Skeletal muscle satellite cell (primary cell): ENCODE results near the gene MREG. TPM values are rescaled to one million over a fixed set of nuclear protein-coding genes. Genes with fewer than 3 reads are reported as not detected.

Source experiments
- H3K27me3 ChIP-seq: 2 replicates; pipeline ENCODE4 v1.7.0; 2013; ENCODE audit warnings: low read length; ENCODE audit not compliant: control insufficient read depth, insufficient read depth
- H3K36me3 ChIP-seq: 2 replicates; pipeline ENCODE4 v1.7.0; 2013; ENCODE audit warnings: mild to moderate bottlenecking, control low read depth, low read length; ENCODE audit not compliant: insufficient read depth
- H3K4me1 ChIP-seq: 2 replicates; pipeline ENCODE4 v1.7.0; 2013; ENCODE audit warnings: low read length; ENCODE audit not compliant: control insufficient read depth, insufficient read depth
- H3K4me2 ChIP-seq: 2 replicates; pipeline ENCODE4 v1.7.0; 2013; ENCODE audit warnings: mild to moderate bottlenecking, low read length
- H3K4me3 ChIP-seq: 2 replicates; pipeline ENCODE4 v1.7.0; 2013; ENCODE audit warnings: low read length
- H3K9ac ChIP-seq: 2 replicates; pipeline ENCODE4 v1.7.0; 2013; ENCODE audit warnings: mild to moderate bottlenecking, low read depth, low read length, moderate library complexity
- H3K9me3 ChIP-seq: replicated peaks from 2 replicates; pipeline ENCODE4 v1.7.0; 2013; ENCODE audit warnings: mild to moderate bottlenecking, control low read depth, low read length
- total RNA-seq: library from RNA; depleted of rRNA; stranded (reverse); fragments of >200 nt; gene quantifications from 2 replicates; pipeline ENCODE4 v1.2.3, GENCODE V29; 2012; rRNA removed

MREG gene, protein sequence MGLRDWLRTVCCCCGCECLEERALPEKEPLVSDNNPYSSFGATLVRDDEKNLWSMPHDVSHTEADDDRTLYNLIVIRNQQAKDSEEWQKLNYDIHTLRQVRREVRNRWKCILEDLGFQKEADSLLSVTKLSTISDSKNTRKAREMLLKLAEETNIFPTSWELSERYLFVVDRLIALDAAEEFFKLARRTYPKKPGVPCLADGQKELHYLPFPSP
- total RNA-seq = 2.4 and 3.5 TPM in 2 replicates

DNA sequence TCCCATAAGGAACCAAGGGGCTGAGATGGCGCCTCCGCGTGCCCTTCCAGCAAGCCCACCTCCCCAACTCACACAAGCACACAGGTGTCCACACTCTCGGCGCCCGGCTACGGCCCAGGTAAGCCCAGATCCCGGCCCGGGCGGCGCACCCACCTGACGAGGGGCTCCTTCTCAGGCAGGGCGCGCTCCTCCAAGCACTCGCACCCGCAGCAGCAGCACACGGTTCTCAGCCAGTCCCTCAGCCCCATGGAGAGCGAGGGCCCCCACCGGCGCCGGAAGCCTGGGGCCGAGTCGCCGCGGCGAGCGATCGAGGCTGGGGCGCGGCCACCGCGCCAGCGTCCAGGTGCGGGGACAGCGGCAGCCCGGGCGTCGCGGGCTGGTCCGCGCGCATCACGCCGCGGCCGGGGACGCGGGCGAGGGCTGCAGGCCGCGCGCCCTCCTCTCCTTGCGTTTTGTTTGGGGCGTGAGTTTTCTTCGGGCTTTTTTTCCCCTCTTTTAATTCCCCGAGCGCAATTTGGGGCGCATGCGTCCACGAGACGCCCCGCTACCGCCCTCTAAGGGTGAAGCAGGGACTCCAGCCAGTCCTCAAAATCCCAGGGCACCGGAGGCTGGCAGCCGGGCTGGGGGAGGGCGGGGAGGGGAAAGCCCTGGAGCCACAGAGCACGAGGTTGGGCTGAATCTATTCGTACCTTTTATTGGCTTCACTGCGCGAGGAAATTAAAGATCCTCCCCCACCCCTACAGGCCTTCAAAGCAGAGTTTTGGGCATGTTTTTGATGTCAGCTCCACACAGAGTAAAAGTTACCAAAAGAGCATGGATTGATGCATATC lies at the start of gene MREG:
TSS of gene MREG (minus strand) at position 472 of the 830 bp plus-strand sequence. CDS start at position 248, 224 bp downstream.
- peaks cover 21% of the 10 kb centered on the region for H3K4me1 ChIP-seq
- no peaks in the 10 kb centered on the region for H3K36me3 ChIP-seq
- no peaks in the 10 kb centered on the region for H3K9me3 ChIP-seq
- peak within 1 kb of the TSS; percentile 76 for H3K9ac ChIP-seq
- H3K4me3 ChIP-seq = peak within 1 kb of the TSS; percentile 89
- no peaks in the 10 kb centered on the region for H3K27me3 ChIP-seq
- H3K4me2 ChIP-seq = peak within 1 kb of the TSS; percentile 97

DNA sequence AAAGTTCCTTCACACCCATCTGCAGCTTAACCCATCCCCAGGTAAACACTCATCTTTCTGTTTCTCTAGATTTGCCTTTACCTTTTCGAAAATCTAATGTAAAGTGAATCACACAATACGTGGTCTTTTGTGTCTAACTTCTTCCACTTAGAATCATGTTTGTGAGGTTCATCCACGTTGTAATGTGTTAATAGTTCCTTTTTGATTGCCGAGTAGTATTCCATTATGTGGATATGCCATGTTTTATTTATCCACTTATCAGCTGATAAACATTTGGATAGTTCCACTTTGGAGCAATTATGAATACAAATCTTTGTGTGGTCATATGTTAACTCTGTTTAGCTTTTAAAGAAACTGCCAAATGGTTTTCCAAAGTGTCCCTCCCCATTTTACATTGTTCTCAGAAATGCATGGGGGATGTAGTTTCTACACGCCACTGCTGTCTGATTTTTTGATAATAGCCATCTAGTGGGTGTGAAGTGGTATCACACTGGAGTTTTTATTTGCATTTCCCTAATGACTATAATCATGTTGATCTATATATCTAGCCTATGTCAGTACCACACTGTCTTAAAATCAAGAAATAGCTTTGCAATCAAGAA lies 46.0 kb upstream of the MREG start:
- H3K36me3 ChIP-seq = no peaks in the 10 kb centered on the region
- H3K9me3 ChIP-seq = no peaks in the 10 kb centered on the region
- no peaks in the 10 kb centered on the region for H3K27me3 ChIP-seq
- no peak overlapping the region for H3K4me2 ChIP-seq
- H3K4me1 ChIP-seq = peaks cover 9% of the 10 kb centered on the region
- H3K4me3 ChIP-seq = no peak overlapping the region
- H3K9ac ChIP-seq = no peak overlapping the region

DNA sequence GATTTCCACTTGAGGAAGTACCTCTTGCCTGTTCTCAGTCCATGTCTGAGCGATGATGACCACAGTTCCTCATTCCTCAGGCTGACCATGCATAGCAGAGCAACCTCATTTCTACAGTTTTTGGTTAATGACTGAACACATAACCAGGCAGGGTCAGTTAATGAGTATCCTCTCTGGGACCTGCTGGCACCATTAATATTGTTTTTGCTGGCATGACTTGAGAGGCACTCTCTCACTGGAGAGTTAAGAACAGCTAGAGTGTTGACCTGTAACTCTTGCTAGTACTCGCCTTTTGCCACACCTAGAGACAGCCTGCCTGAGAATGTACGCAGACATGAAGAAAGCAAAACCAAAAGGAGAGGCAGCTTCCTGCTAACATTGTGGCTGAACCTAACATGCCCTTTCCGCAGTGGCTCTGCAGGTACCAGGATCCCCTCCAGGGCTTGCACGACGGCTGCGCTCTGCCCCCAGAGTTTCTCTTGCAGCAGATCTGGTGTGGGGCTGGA lies 44.4 kb upstream of the MREG start:
- no peak overlapping the region for H3K4me3 ChIP-seq

DNA sequence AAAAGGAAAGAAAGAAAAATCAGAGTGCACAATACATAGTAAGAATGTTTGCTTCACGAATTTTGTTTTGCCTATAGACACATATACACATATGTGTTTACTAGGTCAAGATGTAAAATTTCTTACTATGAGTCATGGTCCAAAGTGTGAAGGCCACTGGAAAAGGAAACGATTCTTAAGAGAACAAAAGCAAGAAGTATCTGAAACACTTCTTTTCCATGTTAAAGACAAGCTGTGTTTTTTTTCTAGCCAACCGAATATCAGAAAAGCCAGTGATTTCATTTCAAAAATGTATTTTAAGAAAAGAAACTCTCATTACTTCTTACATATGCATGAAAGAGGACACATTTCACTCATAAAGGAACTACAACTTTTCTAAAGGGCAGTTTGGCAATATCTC lies 43.4 kb upstream of the MREG start:
- Histone ChIP-seq H3K9ac (no peak overlapping the region), H3K27me3 (no peaks in the 10 kb centered on the region), H3K4me1 (peaks cover 9% of the 10 kb centered on the region), H3K4me3 (no peak overlapping the region), H3K4me2 (no peak overlapping the region), H3K36me3 (no peaks in the 10 kb centered on the region), H3K9me3 (no peaks in the 10 kb centered on the region)

More for the DNA sequence above, 44.4 kb upstream of the MREG start:
- peak overlapping the region; percentile 38 for H3K4me2 ChIP-seq
- peaks cover 9% of the 10 kb centered on the region for H3K4me1 ChIP-seq
- H3K9me3 ChIP-seq = no peaks in the 10 kb centered on the region
- no peaks in the 10 kb centered on the region for H3K27me3 ChIP-seq
- no peak overlapping the region for H3K9ac ChIP-seq
- H3K36me3 ChIP-seq = no peaks in the 10 kb centered on the region

DNA sequence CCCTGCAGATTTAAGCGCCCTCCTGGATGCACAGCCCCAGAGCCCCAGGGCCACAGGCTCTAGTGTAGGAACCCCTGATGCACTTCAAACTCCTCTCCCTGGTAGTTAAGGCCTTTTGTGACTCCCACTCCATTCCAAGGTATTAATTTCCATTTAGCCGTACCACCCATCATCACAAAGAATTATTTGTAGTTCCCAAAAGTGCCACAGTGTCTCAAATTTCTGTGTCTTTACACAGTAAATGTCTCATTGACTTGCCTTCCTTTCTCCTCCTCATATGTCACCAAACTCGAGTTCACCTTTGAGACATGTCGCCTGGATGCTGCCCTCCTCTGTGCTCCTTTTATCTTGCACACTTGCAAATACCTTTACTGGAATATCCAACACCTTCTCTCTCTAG lies 42.3 kb upstream of the MREG start:
- Histone ChIP-seq H3K27me3 (no peaks in the 10 kb centered on the region), H3K9ac (no peak overlapping the region), H3K9me3 (no peaks in the 10 kb centered on the region), H3K4me2 (no peak overlapping the region), H3K36me3 (no peaks in the 10 kb centered on the region), H3K4me1 (peaks cover 9% of the 10 kb centered on the region), H3K4me3 (no peak overlapping the region)

DNA sequence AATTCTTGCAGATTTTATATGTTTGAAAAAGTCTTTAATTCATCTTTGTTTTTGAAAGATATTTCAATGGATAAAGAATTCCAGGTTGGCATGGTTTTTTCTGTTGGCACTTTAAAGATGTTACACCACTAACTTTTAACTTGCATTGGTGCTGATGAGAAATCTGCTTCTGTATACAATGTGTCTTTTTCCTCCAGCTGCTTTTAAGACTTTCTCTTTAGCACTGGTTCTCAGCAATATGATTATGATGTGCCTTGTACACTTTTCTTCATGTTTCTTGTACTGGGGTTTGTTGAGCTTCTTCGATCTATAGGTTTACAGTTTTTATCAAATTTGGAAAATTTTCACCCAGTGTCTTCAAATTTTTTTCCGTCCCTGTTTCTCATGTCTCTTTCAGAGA lies 39.1 kb upstream of the MREG start:
- no peaks in the 10 kb centered on the region for H3K36me3 ChIP-seq
- no peak overlapping the region for H3K4me2 ChIP-seq
- no peak overlapping the region for H3K9ac ChIP-seq
- H3K4me1 ChIP-seq = peaks cover under 1% of the 10 kb centered on the region
- no peaks in the 10 kb centered on the region for H3K27me3 ChIP-seq
- H3K4me3 ChIP-seq = no peak overlapping the region
- no peaks in the 10 kb centered on the region for H3K9me3 ChIP-seq

DNA sequence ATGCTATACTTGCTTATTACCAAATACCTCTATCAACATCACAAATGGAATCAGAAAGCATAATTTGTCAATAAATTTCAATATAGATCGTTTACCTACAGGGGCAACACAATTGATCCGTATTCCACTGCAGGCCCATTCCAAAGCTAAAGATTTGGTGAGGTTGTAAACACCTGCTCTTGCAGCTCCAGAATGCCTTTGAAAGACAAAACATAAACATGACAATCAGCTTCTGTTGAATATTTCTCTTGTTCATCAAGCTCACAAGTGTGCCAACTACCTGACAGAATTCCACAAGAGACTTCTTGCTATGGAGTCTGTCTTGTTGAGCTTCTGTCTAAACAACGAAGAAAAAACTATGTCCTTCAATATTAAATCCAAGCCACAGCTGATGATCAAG lies 38.0 kb upstream of the MREG start:
- no peak overlapping the region for H3K4me2 ChIP-seq
- no peaks in the 10 kb centered on the region for H3K27me3 ChIP-seq
- no peaks in the 10 kb centered on the region for H3K36me3 ChIP-seq
- no peaks in the 10 kb centered on the region for H3K4me1 ChIP-seq
- H3K9me3 ChIP-seq = no peaks in the 10 kb centered on the region
- no peak overlapping the region for H3K9ac ChIP-seq
- no peak overlapping the region for H3K4me3 ChIP-seq

DNA sequence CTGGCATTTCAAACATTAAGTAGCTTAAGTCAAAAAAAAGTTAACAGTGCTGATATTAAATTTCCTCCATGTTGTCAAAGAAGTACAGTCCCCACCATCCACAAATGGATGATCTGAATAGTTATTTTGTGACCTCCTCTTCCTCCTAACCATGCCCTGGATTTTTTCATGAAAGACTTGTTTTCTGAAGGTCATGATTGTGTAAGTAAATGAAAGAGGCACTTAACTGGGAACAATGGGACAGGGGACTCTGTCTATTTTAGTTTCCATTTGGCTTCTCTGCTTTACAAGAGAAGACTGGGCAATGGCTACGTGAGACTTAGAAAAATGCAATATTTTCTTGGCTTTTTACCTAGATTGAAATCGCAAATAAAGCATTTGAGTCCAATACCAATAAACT lies 36.1 kb upstream of the MREG start:
- Histone ChIP-seq H3K27me3 (no peaks in the 10 kb centered on the region), H3K36me3 (no peaks in the 10 kb centered on the region)

DNA sequence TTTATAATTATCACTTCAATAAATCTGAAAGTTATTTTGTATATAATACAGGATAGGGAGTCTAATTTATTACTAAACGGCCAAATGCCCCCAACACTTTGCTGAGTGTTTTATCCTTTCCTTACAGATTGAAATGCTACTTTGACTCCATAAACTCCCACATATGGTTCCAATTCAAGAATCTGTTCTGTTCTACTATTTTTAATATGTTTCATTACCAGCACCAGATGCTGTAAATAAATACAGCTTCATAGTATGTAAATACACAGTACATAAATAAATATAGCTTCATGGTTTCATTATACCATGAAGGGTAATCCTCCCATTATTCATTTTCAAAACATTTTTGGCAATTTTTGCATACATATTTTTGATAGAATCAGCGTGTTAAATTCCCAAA lies 34.0 kb upstream of the MREG start:
- Histone ChIP-seq H3K4me3 (no peak overlapping the region), H3K9ac (no peak overlapping the region), H3K9me3 (no peaks in the 10 kb centered on the region), H3K27me3 (no peaks in the 10 kb centered on the region), H3K4me2 (no peak overlapping the region), H3K36me3 (no peaks in the 10 kb centered on the region), H3K4me1 (no peaks in the 10 kb centered on the region)

More for the DNA sequence above, 36.1 kb upstream of the MREG start:
- no peak overlapping the region for H3K4me2 ChIP-seq
- H3K9me3 ChIP-seq = no peaks in the 10 kb centered on the region
- no peaks in the 10 kb centered on the region for H3K4me1 ChIP-seq
- no peak overlapping the region for H3K9ac ChIP-seq
- H3K4me3 ChIP-seq = no peak overlapping the region

DNA sequence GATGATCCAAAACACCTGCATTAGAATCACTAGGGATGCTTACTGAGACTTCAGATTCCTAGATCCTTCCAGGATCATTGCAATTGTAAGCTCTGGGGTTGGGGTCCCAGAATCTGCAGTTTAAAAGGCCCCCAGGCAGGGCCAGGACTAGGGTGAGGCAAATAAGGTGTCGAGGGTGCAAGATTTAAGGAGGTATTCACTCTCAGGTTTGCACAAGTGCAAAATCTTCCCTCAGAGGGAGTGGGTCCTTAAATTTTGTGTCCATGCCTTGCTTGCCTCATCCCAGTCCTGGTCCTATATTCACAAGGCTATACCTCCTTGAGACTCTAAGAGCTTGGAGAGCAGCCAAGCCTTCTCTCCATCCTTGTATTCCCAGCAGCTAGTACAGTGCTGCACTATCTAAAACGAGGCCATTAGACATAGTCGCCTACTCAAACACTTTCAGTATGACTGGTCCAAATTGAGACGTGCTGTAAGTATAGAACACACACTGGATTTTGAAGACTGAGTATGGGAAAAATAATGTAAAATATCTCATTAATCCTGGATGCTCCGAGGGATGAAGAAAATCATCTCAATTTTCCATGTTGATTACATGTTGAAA lies 31.6 kb upstream of the MREG start:
- Histone ChIP-seq H3K27me3 (no peaks in the 10 kb centered on the region), H3K9me3 (no peaks in the 10 kb centered on the region), H3K4me1 (no peaks in the 10 kb centered on the region), H3K9ac (no peak overlapping the region), H3K4me3 (no peak overlapping the region), H3K4me2 (no peak overlapping the region), H3K36me3 (no peaks in the 10 kb centered on the region)

DNA sequence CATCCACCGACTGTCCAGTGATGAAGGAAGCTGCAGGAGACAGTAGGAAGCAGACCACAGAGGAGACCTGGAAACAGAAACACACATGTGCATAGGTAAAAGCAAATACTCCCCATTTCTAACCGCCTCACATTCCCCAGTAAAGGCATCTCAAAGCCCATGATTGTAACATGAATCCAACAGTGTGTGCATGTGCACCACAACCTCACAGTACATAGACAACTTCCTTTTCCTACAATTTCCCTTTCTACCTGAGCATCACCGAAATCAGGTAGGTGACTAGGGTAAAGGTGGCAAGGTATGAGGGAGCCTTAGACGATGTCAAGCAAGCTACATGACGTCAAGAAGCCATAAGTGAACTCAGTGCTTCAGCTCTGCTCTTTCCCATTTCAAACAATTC lies 30.6 kb upstream of the MREG start:
- H3K36me3 ChIP-seq = no peaks in the 10 kb centered on the region
- no peak overlapping the region for H3K4me2 ChIP-seq
- H3K4me3 ChIP-seq = no peak overlapping the region
- no peaks in the 10 kb centered on the region for H3K4me1 ChIP-seq
- H3K9ac ChIP-seq = no peak overlapping the region
- no peaks in the 10 kb centered on the region for H3K9me3 ChIP-seq
- no peaks in the 10 kb centered on the region for H3K27me3 ChIP-seq
